DND-41 (cell line): ENCODE measurements around the gene NUDT19.

Source experiments
- CTCF ChIP-seq: IDR thresholded peaks from 2 replicates; pipeline ENCODE4 v1.5.1; 2012; ENCODE audit warnings: borderline replicate concordance, low read length, moderate library complexity, mild to moderate bottlenecking; ENCODE audit not compliant: poor library complexity, severe bottlenecking; ENCODE audit errors: extremely low read depth
- EZH2 ChIP-seq: IDR thresholded peaks from 3 replicates; pipeline ENCODE4 v1.6.1; 2012; ENCODE audit warnings: borderline replicate concordance, low read depth, mild to moderate bottlenecking, moderate library complexity, low read length, inconsistent platforms; ENCODE audit not compliant: severe bottlenecking

GRCh38 chr19:32743447-32743846 is 51.8 kb downstream of the NUDT19 start:
- TF ChIP-seq CTCF: no peak
- no peak for TF ChIP-seq EZH2
